Endothelial cell of umbilical vein (primary cell): ENCODE results near the gene MIA2.

Experiments
- CTCF ChIP-seq, 2 donors: IDR thresholded peaks; 1 replicate in 1 of 2; 2 replicates in 1 of 2; pipeline ENCODE4 v1.5.1; 2011; ENCODE audit warnings: low read length in 2 of 2, mild to moderate bottlenecking in 2 of 2, moderate library complexity in 2 of 2, control low read depth in 1 of 2, inconsistent platforms in 1 of 2, low read depth in 1 of 2; ENCODE audit not compliant: insufficient read depth in 1 of 2; ENCODE audit errors: extremely low read depth in 1 of 2
- MYC ChIP-seq: IDR thresholded peaks from one replicate; pipeline ENCODE4 v1.6.1; 2011; ENCODE audit warnings: mild to moderate bottlenecking, low read depth, low read length
- POLR2A ChIP-seq: IDR thresholded peaks from 2 replicates; pipeline ENCODE4 v1.6.1; 2012; ENCODE audit warnings: low read depth, mild to moderate bottlenecking, control low read depth, low read length
- POLR2AphosphoS5 ChIP-seq: IDR thresholded peaks from 2 replicates; pipeline ENCODE4 v1.6.1; 2012; ENCODE audit warnings: low read depth, mild to moderate bottlenecking, control low read depth, low read length, moderate library complexity; ENCODE audit not compliant: insufficient read depth

DNA sequence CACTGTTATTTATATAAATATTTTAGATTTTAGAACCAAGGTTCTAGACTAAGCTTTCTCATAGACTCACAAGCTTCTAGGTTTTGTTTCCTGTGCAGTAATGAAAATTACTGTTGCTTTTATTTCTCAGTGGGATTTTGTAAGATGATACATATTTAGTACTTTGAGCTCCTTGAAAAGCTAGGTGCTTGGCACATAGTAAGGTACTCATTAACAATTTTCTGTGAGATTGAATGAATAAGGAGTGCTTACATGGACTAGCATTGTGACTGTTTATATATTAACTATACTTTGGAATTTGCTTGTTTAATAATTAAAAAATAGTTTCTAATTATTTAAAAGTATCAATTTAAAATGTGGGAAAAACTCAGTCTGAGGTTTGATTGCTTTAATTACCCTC is 85.7 kb downstream of the MIA2 start:
- TF ChIP-seq POLR2A = no peak
- TF ChIP-seq POLR2AphosphoS5 = no peak
- TF ChIP-seq MYC = no peak
- TF ChIP-seq CTCF (IDR thresholded peaks at IDR 0.05; ENCODE audit: extremely low read depth in 1 of 2, insufficient read depth in 1 of 2, low read depth in 1 of 2, low read length in 2 of 2) = no peak
